Hepatocyte (in vitro differentiated cells): Measurements from ENCODE around the gene PTCD3. TPM values are rescaled to one million over a fixed set of nuclear protein-coding genes. Genes with fewer than 3 reads are reported as not detected.

Source experiments
- DNase-seq: peaks from one replicate; pipeline ENCODE4 v3.0.0-alpha.2; 2016; ENCODE audit warnings: low spot score
- H2AFZ ChIP-seq: fragments of 200-600 bp; sonication (generic); 2 replicates; pipeline ENCODE4 v1.6.0; 2016; ENCODE audit warnings: antibody characterized with exemption, mild to moderate bottlenecking
- H3K27ac ChIP-seq: fragments of 200-600 bp; sonication (generic); 2 replicates; pipeline ENCODE4 v1.5.1; 2016; ENCODE audit warnings: mild to moderate bottlenecking
- H3K27me3 ChIP-seq: fragments of 200-600 bp; sonication (generic); 2 replicates; pipeline ENCODE4 v1.6.1; 2016
- H3K36me3 ChIP-seq: fragments of 200-600 bp; sonication (generic); replicated peaks from 2 replicates; pipeline ENCODE4 v1.5.1; 2016; ENCODE audit warnings: low read depth; ENCODE audit not compliant: insufficient read depth
- H3K4me1 ChIP-seq: fragments of 200-600 bp; sonication (generic); 2 replicates; pipeline ENCODE4 v1.5.1; 2016; ENCODE audit warnings: mild to moderate bottlenecking, moderate library complexity; ENCODE audit not compliant: insufficient read depth
- H3K4me2 ChIP-seq: fragments of 200-600 bp; sonication (generic); 2 replicates; pipeline ENCODE4 v1.6.0; 2016
- H3K4me3 ChIP-seq: fragments of 200-600 bp; sonication (generic); 2 replicates; pipeline ENCODE4 v1.5.1; 2016; ENCODE audit warnings: mild to moderate bottlenecking
- H3K79me2 ChIP-seq: fragments of 200-600 bp; sonication (generic); 2 replicates; pipeline ENCODE4 v1.6.0; 2017; ENCODE audit warnings: mild to moderate bottlenecking
- H3K9me2 ChIP-seq: fragments of 200-600 bp; sonication (generic); replicated peaks from 2 replicates; pipeline ENCODE4 v1.6.0; 2017; ENCODE audit warnings: mild to moderate bottlenecking; ENCODE audit not compliant: insufficient read depth
- H3K9me3 ChIP-seq: fragments of 200-600 bp; sonication (generic); 2 replicates; pipeline ENCODE4 v1.5.1; 2016; ENCODE audit warnings: low read depth, mild to moderate bottlenecking
- H4K20me1 ChIP-seq: fragments of 200-600 bp; sonication (generic); 2 replicates; pipeline ENCODE4 v1.6.0; 2016; ENCODE audit warnings: mild to moderate bottlenecking; ENCODE audit not compliant: insufficient read depth, poor library complexity, severe bottlenecking
- EZH2 ChIP-seq: fragments of 200-600 bp; sonication (generic); IDR thresholded peaks from 2 replicates; pipeline ENCODE4 v1.6.1; 2016; ENCODE audit warnings: antibody characterized with exemption, mild to moderate bottlenecking, borderline replicate concordance
- EZH2phosphoT487 ChIP-seq: fragments of 200-600 bp; sonication (generic); IDR thresholded peaks from one replicate; pipeline ENCODE4 v1.6.1; 2018; ENCODE audit warnings: antibody characterized with exemption, mild to moderate bottlenecking, low read depth, moderate library complexity; ENCODE audit not compliant: unreplicated experiment, severe bottlenecking
- WGBS: methylation state at CpG from one replicate; pipeline ENCODE4 v1.1.6; 2016; ENCODE audit warnings: low lambda C conversion rate; ENCODE audit errors: missing lambda C conversion rate; 5-methylcytosine and 5-hydroxymethylcytosine counted together
- polyA plus RNA-seq: library from polyadenylated mRNA; unstranded; fragments of >200 nt; fragmentation: Nextera tagmentation; extraction: Ambion mirVana; gene quantifications from 2 replicates; pipeline ENCODE4 v1.2.1, GENCODE V29; 2016
- total RNA-seq: library from RNA; depleted of rRNA; stranded (reverse); fragments of >200 nt; gene quantifications from 2 replicates; pipeline ENCODE4 v1.2.3, GENCODE V29; 2014
- TF ChIP-seq, protein P1 (sequence below): fragments of 200-600 bp; sonication (generic); IDR thresholded peaks from 2 replicates; pipeline ENCODE4 v1.5.1; 2016; ENCODE audit warnings: antibody characterized with exemption, mild to moderate bottlenecking; ENCODE audit not compliant: poor library complexity

The PTCD3 gene
- total and polyA plus RNA-seq, 2 experiments from 2014 or later, result 54.2 to 92.1 TPM

DNA sequence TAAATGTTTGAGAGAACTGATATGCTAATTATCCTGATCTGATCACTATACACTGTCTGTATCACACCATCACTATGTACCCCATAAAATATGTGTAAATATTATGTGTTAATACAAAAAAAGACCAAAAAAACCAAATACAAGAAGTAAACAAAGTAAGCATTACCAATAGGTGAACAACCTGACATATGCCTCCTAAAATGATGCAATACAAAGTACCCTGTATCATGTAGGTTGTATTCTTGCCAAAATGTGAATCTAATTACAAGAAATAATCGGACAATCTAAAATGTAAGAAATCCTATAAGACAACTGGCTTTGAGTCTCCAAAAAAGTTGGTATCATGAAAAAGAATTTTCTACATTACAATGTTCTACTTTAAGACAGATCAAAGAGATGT, 8.1 kb upstream of the PTCD3 start:
- Histone ChIP-seq H3K27ac (no peak overlapping the region), H3K4me3 (no peak overlapping the region), H3K9me3 (no peaks in the 10 kb centered on the region), H3K36me3 (no peaks in the 10 kb centered on the region), H3K4me2 (no peak overlapping the region), H3K79me2 (peaks cover 55% of the 10 kb centered on the region), H3K27me3 (no peaks in the 10 kb centered on the region), H3K9me2 (no peaks in the 10 kb centered on the region), H2AFZ (no peak overlapping the region), H4K20me1 (no peaks in the 10 kb centered on the region), H3K4me1 (no peaks in the 10 kb centered on the region)
- no peak for DNase-seq
- 96% methylated on average over 1 of the region's 1 CpG for WGBS
- no peak for TF ChIP-seq EZH2

DNA sequence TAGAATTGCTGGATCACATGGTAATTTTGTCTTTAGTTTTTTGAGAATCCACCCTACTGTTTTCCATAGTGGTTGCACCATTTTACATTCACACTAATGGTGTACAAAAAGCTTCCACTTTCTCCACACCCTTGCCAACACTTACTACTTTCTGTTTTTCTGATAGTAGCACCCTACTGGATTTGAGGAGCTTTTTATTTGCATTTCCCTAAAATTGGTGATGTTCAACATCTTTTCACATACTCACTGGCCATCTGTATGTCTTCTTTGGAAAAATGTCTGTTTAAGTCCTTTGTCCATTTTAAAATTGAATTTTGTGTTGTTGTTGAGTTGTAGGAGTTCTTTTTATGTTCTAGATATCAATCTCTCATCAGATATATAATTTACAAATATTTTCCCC, 3.9 kb upstream of the PTCD3 start:
- Histone ChIP-seq H3K27ac (no peak overlapping the region), H3K79me2 (peaks cover 70% of the 10 kb centered on the region), H2AFZ (no peak overlapping the region), H3K36me3 (no peaks in the 10 kb centered on the region), H3K4me3 (no peak overlapping the region), H3K9me2 (no peaks in the 10 kb centered on the region), H4K20me1 (peaks cover under 1% of the 10 kb centered on the region), H3K27me3 (no peaks in the 10 kb centered on the region), H3K9me3 (no peaks in the 10 kb centered on the region), H3K4me1 (peaks cover 8% of the 10 kb centered on the region), H3K4me2 (no peak overlapping the region)
- TF ChIP-seq EZH2, result no peak
- no peak for TF ChIP-seq EZH2phosphoT487
- TF ChIP-seq, protein P1, sequence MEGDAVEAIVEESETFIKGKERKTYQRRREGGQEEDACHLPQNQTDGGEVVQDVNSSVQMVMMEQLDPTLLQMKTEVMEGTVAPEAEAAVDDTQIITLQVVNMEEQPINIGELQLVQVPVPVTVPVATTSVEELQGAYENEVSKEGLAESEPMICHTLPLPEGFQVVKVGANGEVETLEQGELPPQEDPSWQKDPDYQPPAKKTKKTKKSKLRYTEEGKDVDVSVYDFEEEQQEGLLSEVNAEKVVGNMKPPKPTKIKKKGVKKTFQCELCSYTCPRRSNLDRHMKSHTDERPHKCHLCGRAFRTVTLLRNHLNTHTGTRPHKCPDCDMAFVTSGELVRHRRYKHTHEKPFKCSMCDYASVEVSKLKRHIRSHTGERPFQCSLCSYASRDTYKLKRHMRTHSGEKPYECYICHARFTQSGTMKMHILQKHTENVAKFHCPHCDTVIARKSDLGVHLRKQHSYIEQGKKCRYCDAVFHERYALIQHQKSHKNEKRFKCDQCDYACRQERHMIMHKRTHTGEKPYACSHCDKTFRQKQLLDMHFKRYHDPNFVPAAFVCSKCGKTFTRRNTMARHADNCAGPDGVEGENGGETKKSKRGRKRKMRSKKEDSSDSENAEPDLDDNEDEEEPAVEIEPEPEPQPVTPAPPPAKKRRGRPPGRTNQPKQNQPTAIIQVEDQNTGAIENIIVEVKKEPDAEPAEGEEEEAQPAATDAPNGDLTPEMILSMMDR, result no peak
- no peak for DNase-seq

DNA sequence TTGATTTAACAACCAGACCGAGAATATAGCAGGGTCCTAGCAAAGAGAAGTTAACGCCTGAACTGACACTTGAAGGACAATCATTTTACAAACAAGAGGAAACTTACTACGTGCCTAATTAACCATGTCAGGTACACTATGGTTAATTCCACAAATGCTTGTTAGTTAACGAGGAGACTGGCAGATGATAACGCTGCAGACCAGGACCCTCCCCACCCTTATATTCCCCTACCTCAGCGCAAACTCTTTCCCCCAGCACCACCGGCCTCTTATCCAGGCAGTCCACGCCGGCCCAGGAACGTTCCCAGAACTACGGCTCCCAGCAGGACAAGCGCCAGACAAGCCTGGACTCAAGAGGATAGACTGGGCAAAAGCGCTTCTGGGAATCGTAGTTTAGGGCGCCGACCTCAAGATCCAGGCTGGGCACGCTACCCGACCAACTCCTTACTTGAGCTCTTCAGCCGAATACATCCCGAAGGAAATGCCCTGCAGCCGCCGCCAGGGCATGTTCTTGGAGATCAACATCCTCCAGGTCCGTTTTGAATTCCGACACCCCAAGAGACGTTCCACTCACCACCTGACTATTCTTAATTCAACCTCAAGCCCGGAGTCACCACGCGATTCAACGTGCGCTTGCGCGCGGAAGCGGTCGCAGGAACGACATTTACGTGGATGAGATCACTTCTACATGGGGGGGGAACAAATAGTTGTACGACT, 625 bp upstream of the PTCD3 start, which contains the start of gene POLR1A:
Gene POLR1A, minus strand, starts transcription at position 635 of the 717 bp plus-strand sequence. Its CDS starts 110 bp downstream, at position 525.
- DNase-seq, result peak; percentile 95
- no peak for TF ChIP-seq EZH2phosphoT487
- TF ChIP-seq EZH2, result no peak
- Histone ChIP-seq H2AFZ (peak within 1 kb of the TSS; percentile 64), H3K36me3 (no peaks in the 10 kb centered on the region), H3K4me3 (peak within 1 kb of the TSS; percentile 64), H4K20me1 (peaks cover 10% of the 10 kb centered on the region), H3K4me1 (peaks cover 19% of the 10 kb centered on the region), H3K27me3 (no peaks in the 10 kb centered on the region), H3K79me2 (peaks cover 86% of the 10 kb centered on the region), H3K4me2 (peak within 1 kb of the TSS; percentile 93), H3K9me3 (no peaks in the 10 kb centered on the region), H3K9me2 (no peaks in the 10 kb centered on the region), H3K27ac (peak within 1 kb of the TSS; percentile 79)
- 2% methylated on average over 38 of the region's 38 CpGs for WGBS

DNA sequence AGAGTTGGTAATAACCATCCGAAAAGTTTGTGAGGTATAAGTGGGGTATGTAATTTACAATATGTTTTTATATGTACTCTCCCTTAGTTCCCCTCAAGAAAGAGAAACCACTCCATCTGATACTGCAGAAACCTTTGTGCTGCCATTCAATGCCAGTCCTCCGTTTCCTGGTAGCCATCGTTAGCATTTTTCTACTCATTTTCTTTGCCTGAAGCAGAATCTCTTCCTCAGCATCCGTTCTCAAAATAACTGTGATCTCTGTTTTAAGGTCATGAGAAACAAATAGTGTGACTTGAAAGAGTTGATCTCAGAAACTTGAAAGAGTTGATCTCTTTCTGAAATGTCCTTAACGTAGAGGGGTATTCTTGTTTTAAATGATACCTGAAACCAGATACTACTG, 996 bp downstream of the PTCD3 start:
- Histone ChIP-seq H3K27ac (peak overlapping the region; percentile 79), H3K36me3 (no peaks in the 10 kb centered on the region), H3K9me2 (no peaks in the 10 kb centered on the region), H3K79me2 (peaks cover 82% of the 10 kb centered on the region), H3K4me1 (peaks cover 19% of the 10 kb centered on the region), H2AFZ (peak overlapping the region; percentile 49), H3K27me3 (no peaks in the 10 kb centered on the region), H4K20me1 (peaks cover 10% of the 10 kb centered on the region), H3K4me2 (peak overlapping the region; percentile 93), H3K4me3 (peak overlapping the region; percentile 64), H3K9me3 (no peaks in the 10 kb centered on the region)
- TF ChIP-seq, protein P1, result no peak
- TF ChIP-seq EZH2 (no peak), EZH2phosphoT487 (no peak)
- DNase-seq, result no peak
- WGBS, result 16% methylated on average over 5 of the region's 5 CpGs
